ENCODE measurements around the gene OGFRL1. TPM values are rescaled to one million over a fixed set of nuclear protein-coding genes. Genes with fewer than 3 reads are reported as not detected.

OGFRL1 gene
- total RNA-seq, 2 experiments from 2014 or later, result 3.0 to 5.0 TPM

DNA sequence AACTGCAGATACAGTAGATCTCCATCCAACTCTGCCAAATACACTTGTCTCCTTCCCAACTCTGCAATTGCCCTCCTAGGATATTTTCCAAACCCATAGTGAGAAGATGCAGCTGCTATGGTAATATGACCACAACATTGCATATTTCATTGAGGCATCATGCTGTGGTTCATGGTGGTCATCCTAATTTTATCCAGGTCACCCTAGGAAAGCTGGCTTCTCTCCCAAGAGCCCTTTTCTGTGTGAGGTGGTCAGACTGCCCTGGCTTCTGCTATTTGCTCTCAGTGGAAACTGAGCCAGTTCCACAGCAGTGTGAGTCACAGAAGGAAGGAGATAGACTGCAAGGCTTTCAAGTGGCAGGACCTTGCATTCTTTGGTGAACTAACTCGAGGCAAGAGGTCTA, 5.5 kb downstream of the OGFRL1 start:
- CTCF ChIA-PET, result no interaction called here
- Mint-ChIP-seq H3K27ac (no peak overlapping the region), H3K36me3 (peaks cover 11% of the 10 kb centered on the region), H3K4me3 (no peak overlapping the region), H3K27me3 (peaks cover 6% of the 10 kb centered on the region), H3K9me3 (ENCODE audit: low read depth) (no peaks in the 10 kb centered on the region), H3K4me1 (peaks cover 21% of the 10 kb centered on the region)
- ATAC-seq, result no peak
- DNase-seq, result no peak

- Mint-ChIP-seq H3K4me3 (no peak overlapping the region), H3K27ac (no peak overlapping the region), H3K9me3 (ENCODE audit: low read depth) (no peaks in the 10 kb centered on the region), H3K27me3 (no peaks in the 10 kb centered on the region), H3K36me3 (peaks cover 12% of the 10 kb centered on the region), H3K4me1 (no peaks in the 10 kb centered on the region)
- ATAC-seq, result no peak
- CTCF ChIA-PET, result interaction anchor here (1.0 kb wide), 1 partner anchor 10 kb away, joined by 3 read pairs; the partner anchor contains the start of gene OGFRL1
- DNase-seq, result no peak
Observed at GRCh38 chr6:71298459-71298858, 9.8 kb downstream of the OGFRL1 start.

GRCh38 chr6:71299541-71300470, 11.2 kb downstream of the OGFRL1 start:
- Mint-ChIP-seq H3K27ac (no peak overlapping the region), H3K4me3 (no peak overlapping the region), H3K4me1 (no peaks in the 10 kb centered on the region), H3K9me3 (ENCODE audit: low read depth) (no peaks in the 10 kb centered on the region), H3K36me3 (peaks cover 11% of the 10 kb centered on the region), H3K27me3 (no peaks in the 10 kb centered on the region)
- DNase-seq, result no peak
- CTCF ChIA-PET, result no interaction called here
- no peak for ATAC-seq

- Mint-ChIP-seq H3K4me1 (no peaks in the 10 kb centered on the region), H3K36me3 (peaks cover 7% of the 10 kb centered on the region), H3K27me3 (no peaks in the 10 kb centered on the region), H3K4me3 (no peak overlapping the region), H3K9me3 (ENCODE audit: low read depth) (no peaks in the 10 kb centered on the region), H3K27ac (no peak overlapping the region)
- no peak for DNase-seq
- CTCF ChIA-PET, result no interaction called here
- no peak for ATAC-seq
Observed at GRCh38 chr6:71300561-71301168, 12.1 kb downstream of the OGFRL1 start.

GRCh38 chr6:71301546-71301945, 12.9 kb downstream of the OGFRL1 start:
- H3K27ac Mint-ChIP-seq, result no peak overlapping the region
- CTCF ChIA-PET, result no interaction called here
- no peaks in the 10 kb centered on the region for H3K9me3 Mint-ChIP-seq (ENCODE audit: low read depth)
- peaks cover 7% of the 10 kb centered on the region for H3K36me3 Mint-ChIP-seq
- no peaks in the 10 kb centered on the region for H3K27me3 Mint-ChIP-seq
- no peak for ATAC-seq
- H3K4me1 Mint-ChIP-seq, result no peaks in the 10 kb centered on the region
- H3K4me3 Mint-ChIP-seq, result no peak overlapping the region
- DNase-seq, result no peak

- H3K36me3 Mint-ChIP-seq, result no peaks in the 10 kb centered on the region
- ATAC-seq (no peak), DNase-seq (no peak)
- CTCF ChIA-PET, result no interaction called here
- H3K27me3 Mint-ChIP-seq, result no peaks in the 10 kb centered on the region
- H3K4me3 Mint-ChIP-seq, result no peak overlapping the region
- H3K9me3 Mint-ChIP-seq (ENCODE audit: low read depth), result no peaks in the 10 kb centered on the region
- H3K27ac Mint-ChIP-seq, result no peak overlapping the region
- H3K4me1 Mint-ChIP-seq, result no peaks in the 10 kb centered on the region
Observed at GRCh38 chr6:71309656-71310055, 21.0 kb downstream of the OGFRL1 start.

GRCh38 chr6:71310261-71310660, 21.6 kb downstream of the OGFRL1 start:
- Mint-ChIP-seq H3K27me3 (no peaks in the 10 kb centered on the region), H3K27ac (no peak overlapping the region), H3K4me1 (no peaks in the 10 kb centered on the region), H3K4me3 (no peak overlapping the region), H3K36me3 (no peaks in the 10 kb centered on the region), H3K9me3 (ENCODE audit: low read depth) (no peaks in the 10 kb centered on the region)
- no peak for ATAC-seq
- no peak for DNase-seq
- CTCF ChIA-PET, result no interaction called here

- H3K27me3 Mint-ChIP-seq, result no peaks in the 10 kb centered on the region
- peaks cover 2% of the 10 kb centered on the region for H3K9me3 Mint-ChIP-seq (ENCODE audit: low read depth)
- ATAC-seq, result no peak
- H3K4me1 Mint-ChIP-seq, result no peaks in the 10 kb centered on the region
- H3K27ac Mint-ChIP-seq, result no peak overlapping the region
- no peak for DNase-seq
- H3K36me3 Mint-ChIP-seq, result no peaks in the 10 kb centered on the region
- CTCF ChIA-PET, result no interaction called here
- no peak overlapping the region for H3K4me3 Mint-ChIP-seq
Observed at GRCh38 chr6:71312089-71312488, 23.5 kb downstream of the OGFRL1 start.

GRCh38 chr6:71317441-71317840, 28.8 kb downstream of the OGFRL1 start:
- no peak for DNase-seq
- CTCF ChIA-PET, result no interaction called here
- no peak for ATAC-seq
- Mint-ChIP-seq H3K36me3 (no peaks in the 10 kb centered on the region), H3K4me3 (no peak overlapping the region), H3K4me1 (no peaks in the 10 kb centered on the region), H3K9me3 (ENCODE audit: low read depth) (peaks cover 2% of the 10 kb centered on the region), H3K27me3 (peaks cover 3% of the 10 kb centered on the region), H3K27ac (no peak overlapping the region)

DNA sequence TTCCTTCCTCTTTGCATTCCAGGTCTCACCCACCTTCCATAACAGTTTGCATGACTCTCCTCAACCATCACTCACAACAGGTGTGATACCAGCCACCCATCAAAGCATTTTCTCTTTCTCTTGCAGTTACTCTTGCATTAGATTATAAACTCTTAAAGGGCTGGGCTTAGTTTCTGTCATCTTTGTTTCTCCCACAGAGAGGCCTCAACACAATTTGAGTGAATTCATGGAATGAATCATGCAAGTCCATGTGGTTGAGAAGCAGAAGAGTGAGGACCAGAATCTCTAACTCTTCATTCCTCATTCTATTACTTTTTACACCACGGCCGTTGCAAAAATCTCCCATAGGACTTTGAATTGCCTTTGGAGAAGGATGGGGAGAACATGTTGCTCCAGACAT, 31.4 kb downstream of the OGFRL1 start:
- Mint-ChIP-seq H3K27ac (no peak overlapping the region), H3K4me1 (no peaks in the 10 kb centered on the region), H3K9me3 (ENCODE audit: low read depth) (peaks cover 2% of the 10 kb centered on the region), H3K4me3 (no peak overlapping the region), H3K27me3 (peaks cover 3% of the 10 kb centered on the region), H3K36me3 (no peaks in the 10 kb centered on the region)
- DNase-seq, result no peak
- ATAC-seq, result no peak
- CTCF ChIA-PET, result no interaction called here

GRCh38 chr6:71321314-71321713, 32.7 kb downstream of the OGFRL1 start:
- peaks cover 3% of the 10 kb centered on the region for H3K27me3 Mint-ChIP-seq
- ATAC-seq (no peak), DNase-seq (no peak)
- no peak overlapping the region for H3K27ac Mint-ChIP-seq
- CTCF ChIA-PET, result no interaction called here
- H3K4me3 Mint-ChIP-seq, result no peak overlapping the region
- no peaks in the 10 kb centered on the region for H3K4me1 Mint-ChIP-seq
- H3K36me3 Mint-ChIP-seq, result no peaks in the 10 kb centered on the region
- no peaks in the 10 kb centered on the region for H3K9me3 Mint-ChIP-seq (ENCODE audit: low read depth)

- Mint-ChIP-seq H3K27me3 (peaks cover 3% of the 10 kb centered on the region), H3K9me3 (ENCODE audit: low read depth) (no peaks in the 10 kb centered on the region), H3K4me3 (no peak overlapping the region), H3K27ac (no peak overlapping the region), H3K36me3 (no peaks in the 10 kb centered on the region), H3K4me1 (no peaks in the 10 kb centered on the region)
- CTCF ChIA-PET, result no interaction called here
- no peak for ATAC-seq
- DNase-seq, result no peak
Observed at GRCh38 chr6:71324194-71324785, 35.7 kb downstream of the OGFRL1 start.

DNA sequence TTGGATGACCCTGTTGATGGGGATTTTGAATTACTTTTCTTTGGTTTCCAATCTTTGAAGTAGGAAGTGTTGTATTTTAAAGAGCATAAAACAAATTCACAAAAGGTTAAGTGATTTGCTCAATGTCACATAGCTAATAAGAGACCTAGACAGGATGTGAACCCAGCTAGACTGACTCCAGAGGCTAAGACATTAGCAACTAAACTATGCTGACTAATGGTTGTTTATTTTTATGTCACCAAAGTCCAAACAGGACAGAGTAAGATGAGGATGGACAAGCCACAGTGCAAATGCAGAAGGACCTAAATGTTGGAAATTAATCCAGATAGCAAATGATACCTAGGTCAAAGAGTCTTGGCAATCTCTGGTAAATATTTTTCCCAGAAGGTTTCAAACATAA, 38.0 kb downstream of the OGFRL1 start:
- H3K4me1 Mint-ChIP-seq, result no peaks in the 10 kb centered on the region
- CTCF ChIA-PET, result no interaction called here
- peaks cover 3% of the 10 kb centered on the region for H3K27me3 Mint-ChIP-seq

DNA sequence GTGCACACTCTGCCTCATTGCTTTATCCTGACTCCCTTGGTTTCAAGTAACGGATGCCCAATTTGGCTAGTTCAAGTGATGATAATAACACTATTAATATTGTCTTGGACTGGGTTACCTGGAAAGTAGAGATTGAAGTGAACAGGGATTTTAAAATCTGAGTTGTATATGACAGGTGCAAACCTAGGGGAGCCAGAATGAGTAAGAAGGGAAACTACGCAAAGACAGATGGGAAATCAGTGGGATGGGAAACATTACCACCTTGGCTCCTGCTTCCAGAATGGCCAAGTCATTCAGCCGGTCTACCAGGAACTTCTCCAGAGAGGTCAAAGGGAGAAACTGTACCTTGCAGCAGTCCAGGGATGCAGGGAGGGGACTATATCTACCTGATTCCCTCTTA, 41.9 kb downstream of the OGFRL1 start:
- Mint-ChIP-seq H3K36me3 (no peaks in the 10 kb centered on the region), H3K4me3 (no peak overlapping the region), H3K9me3 (ENCODE audit: low read depth) (no peaks in the 10 kb centered on the region), H3K4me1 (peaks cover 3% of the 10 kb centered on the region), H3K27me3 (no peaks in the 10 kb centered on the region), H3K27ac (no peak overlapping the region)
- CTCF ChIA-PET, result no interaction called here
- no peak for DNase-seq
- no peak for ATAC-seq

More for the DNA sequence above, 38.0 kb downstream of the OGFRL1 start:
- Mint-ChIP-seq H3K9me3 (ENCODE audit: low read depth) (no peaks in the 10 kb centered on the region), H3K4me3 (no peak overlapping the region), H3K36me3 (no peaks in the 10 kb centered on the region), H3K27ac (no peak overlapping the region)
- DNase-seq (no peak), ATAC-seq (no peak)

Measured in activated CD8-positive, alpha-beta memory T cell treated with anti-CD3 and anti-CD28 coated beads, Interleukin-2, amount 10 ng/mL, durations not matched to agents 7 days and 5 days (primary cell).